ENCODE data around the gene LRRC27.

The LRRC27 gene

GRCh38 chr10:132341781-132342180, 9.8 kb downstream of the LRRC27 start:
- TF ChIP-seq CTCF (IDR thresholded peaks at IDR 0.05), result no peak

DNA sequence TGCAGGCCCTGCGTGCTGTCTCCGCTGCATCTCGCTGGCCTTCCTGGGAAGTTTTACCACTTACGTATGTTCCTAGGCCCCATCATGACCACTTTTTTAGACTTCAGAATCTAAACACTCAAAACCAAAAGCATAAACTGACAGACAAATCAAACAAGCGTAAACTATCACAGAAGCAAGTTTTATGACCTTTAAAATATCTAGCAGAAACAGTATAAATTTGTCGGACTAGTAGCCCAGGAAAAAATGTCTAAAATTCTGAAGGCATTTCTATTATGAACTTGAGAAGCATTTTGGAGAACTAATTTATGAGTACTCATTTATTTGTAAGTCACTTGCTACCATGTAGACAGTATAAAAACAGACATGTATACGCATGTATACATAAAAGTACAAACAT, 10.6 kb downstream of the LRRC27 start:
- TF ChIP-seq CTCF (IDR thresholded peaks at IDR 0.05), result no peak

- no peak for TF ChIP-seq CTCF (IDR thresholded peaks at IDR 0.05)
Observed at GRCh38 chr10:132344386-132344785, 12.4 kb downstream of the LRRC27 start.

DNA sequence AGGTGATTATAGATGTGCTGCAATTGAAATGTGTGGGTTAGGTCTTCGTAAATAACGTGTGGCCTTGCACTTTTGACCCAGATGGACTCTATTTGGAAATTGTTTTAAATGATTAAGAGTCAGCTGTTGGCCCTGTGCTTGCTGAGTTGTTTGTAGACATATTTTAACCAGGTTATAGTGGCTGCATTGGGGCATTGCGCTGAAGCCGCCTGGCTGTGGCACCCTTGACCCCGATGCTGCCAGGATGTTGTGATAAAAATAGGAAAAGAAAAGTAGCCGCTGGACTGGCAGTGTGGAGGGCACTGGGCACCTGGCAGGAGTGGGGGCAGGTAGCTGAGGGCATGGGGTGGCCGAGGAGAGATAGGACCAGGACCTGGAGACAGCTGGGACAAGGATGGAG, 13.4 kb downstream of the LRRC27 start:
- no peak for TF ChIP-seq CTCF (IDR thresholded peaks at IDR 0.05)

DNA sequence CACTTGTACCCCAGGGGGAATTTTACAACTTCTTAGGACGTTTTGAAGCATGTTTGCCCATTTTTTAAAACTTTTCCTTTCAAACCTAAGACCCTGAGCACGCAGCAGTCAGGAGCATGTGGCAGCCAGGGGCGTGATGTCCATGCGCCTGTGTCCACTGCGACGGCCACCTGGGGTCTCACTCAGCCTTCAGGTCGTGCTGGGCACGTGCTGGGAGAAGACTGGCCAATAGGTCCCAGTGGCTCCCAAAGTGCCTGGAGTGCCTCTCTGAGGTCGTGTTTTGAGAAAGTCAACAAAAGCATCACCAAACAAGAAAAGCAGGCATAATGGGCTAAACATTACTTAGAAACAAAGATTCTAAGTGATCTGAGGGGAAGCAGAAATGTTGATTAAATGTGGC, 14.8 kb downstream of the LRRC27 start:
- TF ChIP-seq CTCF (IDR thresholded peaks at IDR 0.05), result no peak

DNA sequence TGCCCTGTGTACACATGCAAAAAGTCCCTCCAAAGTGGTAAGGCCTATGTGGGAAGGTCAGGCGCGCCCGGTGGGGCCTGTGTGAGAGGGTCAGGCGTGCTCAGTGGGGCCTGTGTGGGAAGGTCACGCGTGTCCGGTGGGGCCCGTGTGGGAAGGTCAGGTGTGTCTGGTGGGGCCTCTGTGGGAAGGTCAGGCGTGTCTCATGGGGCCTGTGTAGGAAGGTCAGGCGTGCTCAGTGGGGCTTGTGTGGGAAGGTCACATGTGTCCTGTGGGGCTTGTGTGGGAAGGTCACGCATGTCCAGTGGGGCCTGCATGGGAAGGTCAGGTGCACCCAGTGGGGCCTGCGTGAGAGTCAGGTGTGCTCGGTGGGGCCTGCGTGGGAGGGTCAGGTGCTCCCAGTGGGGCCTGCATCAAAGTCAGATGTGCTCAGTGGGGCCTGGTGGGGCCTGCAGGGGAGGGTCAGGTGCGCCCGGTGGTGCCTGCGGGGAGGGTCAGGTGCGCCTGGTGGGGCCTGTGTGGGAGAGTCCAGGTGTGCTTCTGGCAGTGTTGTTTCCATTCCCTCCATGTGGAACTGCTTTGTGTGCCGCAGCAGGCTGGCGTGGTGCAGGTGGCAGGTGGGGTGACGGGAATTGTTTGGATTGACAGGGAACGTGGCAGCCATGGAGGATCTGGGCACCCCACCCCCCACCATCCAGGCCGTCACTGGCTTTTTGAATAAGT, 15.4 kb downstream of the LRRC27 start:
- TF ChIP-seq CTCF (IDR thresholded peaks at IDR 0.05), result no peak

DNA sequence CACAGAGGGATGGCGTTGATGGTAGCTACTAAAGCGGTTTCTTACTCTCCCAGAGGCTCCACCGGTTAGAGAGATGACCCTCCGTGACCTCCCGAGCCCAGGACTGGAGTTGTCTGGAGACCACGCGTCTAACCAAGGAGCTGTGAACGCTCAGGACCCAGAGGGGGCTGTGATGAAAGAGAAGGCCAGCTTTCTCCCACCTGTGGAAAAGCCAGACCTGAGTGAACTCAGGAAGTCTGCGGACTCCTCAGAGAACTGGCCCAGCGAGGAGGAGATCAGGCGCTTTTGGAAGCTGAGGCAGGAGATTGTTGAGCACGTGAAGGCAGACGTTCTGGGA, 15.9 kb downstream of the LRRC27 start:
- no peak for TF ChIP-seq CTCF (IDR thresholded peaks at IDR 0.05)

- TF ChIP-seq CTCF (IDR thresholded peaks at IDR 0.05), result no peak
Observed at GRCh38 chr10:132349766-132350165, 17.8 kb downstream of the LRRC27 start.
